Right atrium auricular region (tissue), 2 donors: ENCODE data around the gene HINT3. TPM values are rescaled to one million over a fixed set of nuclear protein-coding genes. Genes with fewer than 3 reads are reported as not detected.

Source experiments
- DNase-seq: peaks from one replicate; pipeline ENCODE4 v3.0.0-alpha.2; 2019; ENCODE audit warnings: low spot score
- H3K27ac ChIP-seq, 2 donors: fragments of 200-600 bp; sonication (generic); 1 replicate in 1 of 2; 2 replicates in 1 of 2; pipeline ENCODE4 v1.5.1; 2016 to 2019
- H3K27me3 ChIP-seq, 2 donors: fragments of 200-600 bp; sonication (generic); one replicate each; pipeline versions ENCODE4 v1.5.1 to v1.6.0; 2017 to 2019
- H3K36me3 ChIP-seq: fragments of 200-600 bp; sonication (generic); one replicate; pipeline ENCODE4 v1.5.1; 2016
- H3K4me1 ChIP-seq, 2 donors: fragments of 200-600 bp; sonication (generic); one replicate each; pipeline versions ENCODE4 v1.5.1 to v1.6.0; 2017 to 2019
- H3K4me3 ChIP-seq, 2 donors: fragments of 200-600 bp; sonication (generic); 1 replicate in 1 of 2; 2 replicates in 1 of 2; pipeline ENCODE4 v1.5.1; 2017 to 2019; ENCODE audit warnings: mild to moderate bottlenecking in 1 of 2, moderate library complexity in 1 of 2
- H3K9me3 ChIP-seq, 2 donors: fragments of 200-600 bp; sonication (generic); one replicate each; pipeline ENCODE4 v1.5.1; 2019
- CTCF ChIP-seq, 2 donors: fragments of 200-600 bp; sonication (generic); IDR thresholded peaks; one replicate each; pipeline ENCODE4 v1.5.1; 2019; ENCODE audit warnings: antibody characterized with exemption in 2 of 2
- total RNA-seq, 2 donors: library from RNA; depleted of rRNA; stranded (reverse); fragments of >200 nt; gene quantifications; one replicate each; pipeline ENCODE4 v1.1.0, GENCODE V29; 2016

The HINT3 gene
- total RNA-seq, 2 donors from 2014 or later = 16.6 to 30.2 TPM

- H3K4me1 ChIP-seq = peaks cover 0 to 19% of the 10 kb centered on the region in 2 donors
- H3K27ac ChIP-seq = no peak overlapping the region
- H3K4me3 ChIP-seq = no peak overlapping the region
- H3K36me3 ChIP-seq = no peaks in the 10 kb centered on the region
- no peak for DNase-seq
- no peaks in the 10 kb centered on the region for H3K27me3 ChIP-seq
- H3K9me3 ChIP-seq = no peaks in the 10 kb centered on the region
- no peak for TF ChIP-seq CTCF (IDR thresholded peaks at IDR 0.05)
These were observed 13.7 kb upstream of the HINT3 start for GRCh38 chr6:125942672-125943527.

GRCh38 chr6:125943528-125944433 is 12.8 kb upstream of the HINT3 start:
- Histone ChIP-seq H3K4me3 (no peak overlapping the region), H3K36me3 (no peaks in the 10 kb centered on the region), H3K27me3 (no peaks in the 10 kb centered on the region), H3K27ac (peak overlapping the region; percentile 53 to 63), H3K9me3 (no peaks in the 10 kb centered on the region), H3K4me1 (peaks cover 0 to 19% of the 10 kb centered on the region in 2 donors)
- TF ChIP-seq CTCF (IDR thresholded peaks at IDR 0.05) = no peak
- no peak for DNase-seq

GRCh38 chr6:125944434-125944816 is 12.1 kb upstream of the HINT3 start:
- Histone ChIP-seq H3K9me3 (no peaks in the 10 kb centered on the region), H3K27ac (peak overlapping the region; percentile 53 to 63), H3K4me3 (no peak overlapping the region), H3K36me3 (no peaks in the 10 kb centered on the region), H3K4me1 (peaks cover 0 to 19% of the 10 kb centered on the region in 2 donors), H3K27me3 (no peaks in the 10 kb centered on the region)
- DNase-seq = peak; percentile 80
- no peak for TF ChIP-seq CTCF (IDR thresholded peaks at IDR 0.05)

GRCh38 chr6:125944896-125945295 is 11.7 kb upstream of the HINT3 start:
- peaks cover 0 to 19% of the 10 kb centered on the region in 2 donors for H3K4me1 ChIP-seq
- TF ChIP-seq CTCF (IDR thresholded peaks at IDR 0.05) = no peak
- H3K27ac ChIP-seq = peak overlapping the region; percentile 53 to 63
- no peaks in the 10 kb centered on the region for H3K27me3 ChIP-seq
- H3K4me3 ChIP-seq = no peak overlapping the region
- no peak for DNase-seq
- no peaks in the 10 kb centered on the region for H3K36me3 ChIP-seq
- H3K9me3 ChIP-seq = no peaks in the 10 kb centered on the region

GRCh38 chr6:125945378-125946141 is 11.0 kb upstream of the HINT3 start:
- Histone ChIP-seq H3K36me3 (no peaks in the 10 kb centered on the region), H3K27ac (peak overlapping the region; percentile 53 to 63), H3K4me1 (peaks cover 0 to 19% of the 10 kb centered on the region in 2 donors), H3K9me3 (no peaks in the 10 kb centered on the region), H3K27me3 (no peaks in the 10 kb centered on the region), H3K4me3 (no peak overlapping the region)
- TF ChIP-seq CTCF (IDR thresholded peaks at IDR 0.05) = no peak
- no peak for DNase-seq
